Small intestine (tissue), 7 donors: ENCODE results near the gene BUB3. TPM values are rescaled to one million over a fixed set of nuclear protein-coding genes. Genes with fewer than 3 reads are reported as not detected.

Experiments used
- DNase-seq, 2 donors: peaks; one replicate each; pipeline versions ENCODE4 v3.0.0 to v3.0.0-alpha.2; 2013
- FAIRE-seq: peaks from 2 replicates; lab custom pipeline; 2012; peaks lifted over from hg19 to GRCh38; lab: Jason Lieb, UNC
- H3K27ac ChIP-seq, 3 donors: one replicate each; pipeline ENCODE4 v1.5.1; 2013; ENCODE audit warnings: low read length in 2 of 3, mild to moderate bottlenecking in 2 of 3, control low read depth in 1 of 3, inconsistent platforms in 1 of 3, low read depth in 1 of 3, moderate library complexity in 1 of 3
- H3K27me3 ChIP-seq, 3 donors: one replicate each; pipeline ENCODE4 v1.6.1; 2013; ENCODE audit warnings: low read length in 3 of 3, inconsistent platforms in 1 of 3; ENCODE audit not compliant: control insufficient read depth in 3 of 3, insufficient read depth in 3 of 3
- H3K36me3 ChIP-seq, 3 donors: one replicate each; pipeline ENCODE4 v1.6.1; 2013; ENCODE audit warnings: low read length in 3 of 3, inconsistent platforms in 1 of 3, low read depth in 1 of 3, mild to moderate bottlenecking in 1 of 3, moderate library complexity in 1 of 3; ENCODE audit not compliant: control insufficient read depth in 3 of 3, insufficient read depth in 2 of 3
- H3K4me1 ChIP-seq, 3 donors: one replicate each; pipeline ENCODE4 v1.6.1; 2013; ENCODE audit warnings: low read length in 2 of 3, inconsistent platforms in 1 of 3, low read depth in 1 of 3, mild to moderate bottlenecking in 1 of 3, moderate library complexity in 1 of 3; ENCODE audit not compliant: control insufficient read depth in 3 of 3, insufficient read depth in 2 of 3
- H3K4me3 ChIP-seq, 3 donors: one replicate each; pipeline ENCODE4 v1.5.1; 2013; ENCODE audit warnings: low read length in 3 of 3, control low read depth in 1 of 3, inconsistent platforms in 1 of 3, low read depth in 1 of 3, mild to moderate bottlenecking in 1 of 3, moderate library complexity in 1 of 3
- H3K9me3 ChIP-seq, 2 donors: one replicate each; pipeline ENCODE4 v1.6.1; 2013; ENCODE audit warnings: low read depth in 1 of 2, low read length in 1 of 2; ENCODE audit not compliant: control insufficient read depth in 2 of 2, insufficient read depth in 1 of 2
- WGBS, 3 donors: extraction: QIAGEN DNeasy Blood & Tissue Kit; methylation state at CpG; one replicate each; pipeline ENCODE4 v1.1.7; 2013; 5-methylcytosine and 5-hydroxymethylcytosine counted together
- polyA plus RNA-seq, 4 donors: library from polyadenylated mRNA; stranded (reverse) in 3 of 4; unstranded in 1 of 4; fragments of 200-250 nt in 3 of 4; fragments of 120-200 nt in 1 of 4; gene quantifications; one replicate each; pipeline versions ENCODE4 v1.2.1 to v1.2.3, GENCODE V29; 2013
- donor health status: healthy with polysubstance abuse.
- donor health status: control.
- donor health status: control.
- donor health status: Bipolar disorder and iron deficiency.
- donor health status: healthy.

Gene BUB3
- polyA plus RNA-seq, 4 donors: 37.6 to 83.6 (median 63.8) TPM

- Histone ChIP-seq H3K9me3 (no peaks in the 10 kb centered on the region), H3K4me3 (no peak overlapping the region), H3K4me1 (peaks cover 0 to 4% (median 0%) of the 10 kb centered on the region in 3 donors), H3K27ac (no peak overlapping the region), H3K36me3 (no peaks in the 10 kb centered on the region), H3K27me3 (peaks cover 46 to 95% (median 65%) of the 10 kb centered on the region in 3 donors)
- DNase-seq (no peak), FAIRE-seq (no peak)
- WGBS, 3 donors: 2 to 7% (median 5%) methylated on average over 7 of the region's 7 CpGs
Measured at GRCh38 chr10:123139165-123139520, 15.1 kb upstream of the BUB3 start.

- Histone ChIP-seq H3K27me3 (peaks cover 42 to 95% (median 64%) of the 10 kb centered on the region in 3 donors), H3K36me3 (no peaks in the 10 kb centered on the region), H3K4me3 (peak overlapping the region in 1 of 3 donors; percentile 18), H3K4me1 (peaks cover 0 to 4% (median 0%) of the 10 kb centered on the region in 3 donors), H3K27ac (no peak overlapping the region), H3K9me3 (no peaks in the 10 kb centered on the region)
- WGBS, 3 donors: 3 to 5% (median 4%) methylated on average over 32 of the region's 32 CpGs
- FAIRE-seq: no peak
- peak; percentile 62 to 68 for DNase-seq
Measured at GRCh38 chr10:123139521-123140163, 14.6 kb upstream of the BUB3 start.

GRCh38 chr10:123140164-123140982 lies 13.8 kb upstream of the BUB3 start:
- Histone ChIP-seq H3K27me3 (peaks cover 39 to 97% (median 64%) of the 10 kb centered on the region in 3 donors), H3K36me3 (no peaks in the 10 kb centered on the region), H3K4me3 (peak overlapping the region in 1 of 3 donors; percentile 18), H3K27ac (no peak overlapping the region), H3K9me3 (no peaks in the 10 kb centered on the region), H3K4me1 (peaks cover 0 to 4% (median 0%) of the 10 kb centered on the region in 3 donors)
- 3 to 6% (median 5%) methylated on average over 42 to 43 of the region's 43 CpGs for WGBS, 3 donors
- no peak for DNase-seq
- FAIRE-seq: no peak

- DNase-seq (no peak), FAIRE-seq (no peak)
- WGBS, 3 donors: 5 to 11% (median 7%) methylated on average over 6 of the region's 6 CpGs
- no peaks in the 10 kb centered on the region for H3K36me3 ChIP-seq
- no peaks in the 10 kb centered on the region for H3K9me3 ChIP-seq
- H3K27ac ChIP-seq: no peak overlapping the region
- peaks cover 32 to 98% (median 67%) of the 10 kb centered on the region in 3 donors for H3K27me3 ChIP-seq
- peaks cover 0 to 4% (median 0%) of the 10 kb centered on the region in 3 donors for H3K4me1 ChIP-seq
- no peak overlapping the region for H3K4me3 ChIP-seq
Measured at GRCh38 chr10:123140983-123141390, 13.2 kb upstream of the BUB3 start.

- no peaks in the 10 kb centered on the region for H3K9me3 ChIP-seq
- H3K27ac ChIP-seq: no peak overlapping the region
- H3K4me1 ChIP-seq: peaks cover 0 to 4% (median 0%) of the 10 kb centered on the region in 3 donors
- H3K4me3 ChIP-seq: no peak overlapping the region
- WGBS, 3 donors: 8 to 15% (median 14%) methylated on average over 32 to 38 of the region's 38 CpGs
- DNase-seq (no peak), FAIRE-seq (no peak)
- H3K27me3 ChIP-seq: peaks cover 27 to 99% (median 70%) of the 10 kb centered on the region in 3 donors
- no peaks in the 10 kb centered on the region for H3K36me3 ChIP-seq
Measured at GRCh38 chr10:123141791-123142700, 12.2 kb upstream of the BUB3 start.

- 3 to 15% (median 5%) methylated on average over 31 to 33 of the region's 33 CpGs for WGBS, 3 donors
- FAIRE-seq (no peak), DNase-seq (no peak)
- H3K9me3 ChIP-seq: peaks cover 0 to 3% of the 10 kb centered on the region in 2 donors
- H3K27ac ChIP-seq: no peak overlapping the region
- peaks cover 0 to 4% (median 0%) of the 10 kb centered on the region in 3 donors for H3K4me1 ChIP-seq
- peaks cover 27 to 99% (median 71%) of the 10 kb centered on the region in 3 donors for H3K27me3 ChIP-seq
- H3K4me3 ChIP-seq: no peak overlapping the region
- no peaks in the 10 kb centered on the region for H3K36me3 ChIP-seq
Measured at GRCh38 chr10:123142701-123143161, 11.5 kb upstream of the BUB3 start.

- Histone ChIP-seq H3K4me3 (no peak overlapping the region), H3K27me3 (peaks cover 31 to 99% (median 75%) of the 10 kb centered on the region in 3 donors), H3K36me3 (no peaks in the 10 kb centered on the region), H3K4me1 (peaks cover 0 to 4% (median 0%) of the 10 kb centered on the region in 3 donors), H3K27ac (no peak overlapping the region), H3K9me3 (peaks cover 0 to 3% of the 10 kb centered on the region in 2 donors)
- DNase-seq (no peak), FAIRE-seq (no peak)
- WGBS, 3 donors: 5 to 12% (median 8%) methylated on average over 31 to 33 of the region's 33 CpGs
Measured at GRCh38 chr10:123143162-123143824, 10.9 kb upstream of the BUB3 start.
